NOMO-1 treated with DMSO at 0.1 percent for 48 hours (cell line): Measurements from ENCODE around the gene DISC1.

ENCODE experiments used
- DNase-seq: peaks from one replicate; lab custom pipeline; 2025; ENCODE audit not compliant: unreplicated experiment; lab: John Stamatoyannopoulos, UW

DISC1 gene

DNA sequence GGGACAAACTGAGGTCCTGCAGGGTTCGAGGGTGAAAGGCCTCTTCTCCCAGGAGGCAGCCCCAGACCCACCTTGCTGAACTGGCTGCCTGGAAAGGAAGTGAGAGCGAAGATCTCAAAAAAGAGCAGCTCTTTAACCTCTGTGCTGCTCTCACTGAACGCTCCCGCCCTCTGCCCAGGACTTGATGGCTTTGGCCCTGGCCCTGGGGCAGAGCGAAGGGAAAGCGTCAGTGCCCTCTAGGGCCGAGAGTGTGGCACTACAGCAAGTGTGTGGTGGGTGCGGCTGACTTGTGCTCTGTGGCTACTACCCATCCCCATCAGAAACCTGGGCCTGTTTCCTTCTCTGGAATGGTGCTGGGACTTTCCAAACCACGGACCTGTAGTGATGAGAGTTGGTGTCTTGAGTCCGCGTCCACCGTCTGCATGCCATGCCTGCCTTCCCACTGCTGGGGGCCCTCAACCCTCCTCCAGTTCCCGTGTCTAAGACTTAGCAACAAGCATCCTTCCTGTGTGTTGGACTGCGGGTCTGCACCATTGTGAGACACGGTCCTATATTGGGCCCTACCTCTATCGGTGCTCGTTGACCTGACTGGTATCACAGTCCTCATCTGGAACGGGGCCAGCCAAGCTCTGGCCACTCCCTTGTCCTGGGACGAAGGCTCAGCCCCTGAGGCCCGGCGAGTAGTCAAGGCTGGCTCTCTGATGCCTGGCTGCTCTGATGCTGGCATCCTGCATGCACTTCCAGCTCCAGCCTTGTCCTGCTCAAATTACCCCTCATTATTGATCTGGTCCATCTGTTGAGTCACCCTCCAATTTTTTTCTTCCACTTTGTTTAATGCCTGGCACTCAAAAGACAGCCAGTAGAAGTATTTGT lies 180.3 kb downstream of the DISC1 start:
- peak; percentile 88 for DNase-seq

DNA sequence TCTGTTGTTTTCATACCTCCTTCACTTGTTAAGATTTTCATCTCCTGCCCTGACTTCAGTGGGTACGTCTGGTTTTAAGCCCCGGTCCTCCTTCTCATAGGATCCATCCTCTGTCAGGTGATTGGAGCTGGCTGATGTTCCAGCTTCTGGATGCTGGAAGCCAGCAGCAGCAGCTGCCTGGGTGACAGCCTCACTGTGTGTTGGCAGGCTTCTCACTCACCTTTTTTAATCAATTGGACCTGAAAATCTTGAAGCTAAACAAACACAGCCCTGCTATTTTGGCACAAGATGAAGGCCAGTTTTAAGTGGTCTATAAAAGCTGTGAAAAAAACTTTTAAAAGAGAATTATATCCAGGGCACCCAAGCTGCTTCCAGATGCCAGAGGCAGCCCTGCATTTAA lies 181.0 kb downstream of the DISC1 start:
- no peak for DNase-seq

DNA sequence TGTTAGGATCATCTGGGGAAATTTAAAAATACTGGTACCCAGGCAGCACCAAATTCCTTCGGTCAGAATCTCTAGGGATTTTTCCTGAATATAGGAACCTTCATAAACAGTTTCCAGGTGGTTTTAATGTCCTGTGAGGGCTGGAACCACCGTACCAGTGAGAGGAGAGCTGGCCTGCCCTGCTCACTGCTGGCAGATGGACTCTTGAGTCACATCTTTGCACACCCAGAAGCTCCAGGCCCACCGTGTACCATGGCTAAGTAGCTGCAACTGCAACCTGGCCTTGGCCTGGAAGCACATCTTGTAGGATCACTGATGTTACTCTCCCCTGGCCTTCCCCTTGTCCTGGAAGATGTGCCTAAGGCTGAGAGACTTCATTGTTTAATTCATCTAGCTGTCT lies 181.5 kb downstream of the DISC1 start:
- no peak for DNase-seq

DNA sequence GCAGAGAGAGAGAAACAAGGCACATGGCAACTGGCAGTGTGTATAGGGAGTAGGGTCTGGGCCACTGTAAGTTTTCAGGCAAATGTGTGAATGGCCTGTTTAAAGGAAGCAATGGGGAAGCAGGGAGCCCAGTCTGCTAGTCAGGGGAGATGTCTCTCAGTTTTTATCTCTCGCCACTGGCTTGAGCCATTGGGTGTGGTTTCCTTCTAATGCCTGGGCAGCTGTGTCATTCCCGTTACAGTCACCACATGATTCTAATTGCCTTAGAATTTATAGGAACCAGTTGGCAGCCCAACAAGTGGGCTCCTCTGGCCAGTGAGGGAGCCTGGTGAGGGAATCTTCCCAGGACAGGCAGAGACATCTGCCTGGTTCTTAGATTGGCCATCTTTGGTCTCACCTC lies 182.4 kb downstream of the DISC1 start:
- peak; percentile 11 for DNase-seq

DNA sequence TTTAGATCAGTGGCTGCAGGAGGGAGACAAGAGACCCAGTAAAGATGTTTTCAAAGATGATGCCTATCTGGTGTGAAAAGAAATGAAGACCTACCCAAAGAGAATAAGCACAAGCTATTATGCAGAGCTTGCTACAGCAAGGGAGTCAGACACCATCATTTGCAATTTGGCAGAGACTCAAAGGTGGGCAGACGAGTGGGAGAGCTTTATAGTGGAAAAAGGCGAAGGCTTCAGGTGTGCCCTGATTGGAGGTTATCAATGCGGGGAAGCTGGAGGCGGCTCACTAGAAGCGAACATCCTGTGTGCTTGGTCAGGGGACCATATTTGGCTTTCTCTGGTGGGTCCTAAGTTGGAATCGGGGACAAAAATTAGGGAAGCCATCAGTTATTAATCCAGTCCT lies 183.8 kb downstream of the DISC1 start:
- no peak for DNase-seq

DNA sequence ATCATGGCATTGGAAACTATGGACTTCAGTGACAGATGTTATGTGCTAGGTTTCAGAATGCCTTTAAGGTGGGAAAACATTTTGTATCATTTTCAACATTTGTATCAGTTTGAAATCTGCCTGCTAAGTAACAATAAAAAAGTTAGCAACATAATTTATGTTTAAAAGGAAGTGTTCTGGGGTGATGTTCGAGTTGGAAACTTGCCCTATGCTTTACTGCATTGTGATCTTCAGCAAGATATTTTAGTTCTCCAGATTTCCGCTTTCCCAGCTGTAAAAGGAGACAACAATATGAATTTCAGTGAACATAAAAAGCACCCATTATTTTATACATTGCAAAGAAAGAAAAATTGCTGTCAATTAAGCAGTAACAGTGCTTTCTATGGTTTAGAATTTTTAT lies 187.4 kb downstream of the DISC1 start:
- DNase-seq, result no peak

GRCh38 chr1:231814521-231814920 lies 187.9 kb downstream of the DISC1 start:
- no peak for DNase-seq

DNA sequence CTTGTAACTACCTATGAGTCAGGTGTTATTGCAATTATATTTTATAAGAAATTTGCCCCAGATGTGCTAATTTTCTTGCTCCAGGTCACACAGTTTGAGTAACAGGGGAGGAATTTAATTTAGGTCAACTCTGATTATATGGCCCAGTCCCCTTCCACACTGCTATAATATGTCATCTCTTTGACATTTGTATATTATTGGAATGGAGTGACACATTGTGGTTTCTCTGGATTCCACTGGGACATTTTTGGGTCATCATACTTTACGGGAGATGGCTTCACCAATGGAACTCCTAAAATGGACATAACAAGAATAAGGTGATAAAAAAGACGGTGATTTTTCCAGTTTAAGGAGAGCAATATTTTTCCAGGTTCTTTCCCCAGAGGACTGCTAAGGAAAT lies 191.2 kb downstream of the DISC1 start:
- no peak for DNase-seq

GRCh38 chr1:231818337-231818736 lies 191.7 kb downstream of the DISC1 start:
- no peak for DNase-seq

DNA sequence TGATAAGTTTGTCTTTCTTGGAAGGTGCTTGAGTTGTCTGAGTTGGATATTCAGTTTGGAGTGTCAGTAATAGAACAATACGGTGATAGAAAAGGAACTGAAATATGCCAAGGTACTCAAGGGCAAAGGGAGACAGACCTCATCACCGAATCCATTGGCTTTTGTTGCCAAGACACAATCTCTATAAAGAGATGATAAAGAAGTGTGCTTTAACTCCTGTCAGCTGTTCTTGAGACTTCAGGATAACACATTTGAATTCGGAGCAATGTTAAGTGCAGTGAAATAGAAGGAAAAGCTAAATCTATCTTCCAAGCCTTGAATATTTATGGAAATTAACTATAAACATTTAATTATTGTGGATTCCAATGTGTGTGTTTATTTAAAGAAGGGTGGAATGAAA lies 194.7 kb downstream of the DISC1 start:
- DNase-seq, result no peak

- no peak for DNase-seq
These were observed 195.5 kb downstream of the DISC1 start for GRCh38 chr1:231822041-231822440.

DNA sequence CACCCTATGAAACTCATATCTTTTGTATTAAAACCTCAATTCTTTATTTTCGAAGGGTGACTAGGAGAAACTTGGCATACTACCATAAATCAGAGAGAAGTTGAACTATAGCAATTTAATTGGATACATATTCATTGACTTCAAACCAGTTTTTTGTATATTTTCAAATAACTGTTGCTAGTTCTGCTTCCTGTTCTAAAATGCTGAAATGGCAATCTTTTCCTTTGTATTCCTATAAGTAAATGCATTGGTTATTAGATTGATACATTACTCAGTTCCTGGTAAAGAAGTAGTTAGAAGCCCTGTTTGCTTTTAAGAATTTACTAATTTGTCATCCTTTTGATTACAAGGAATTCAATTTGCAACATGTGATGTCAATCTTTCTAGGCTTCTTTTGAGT lies 200.0 kb downstream of the DISC1 start:
- no peak for DNase-seq

DNA sequence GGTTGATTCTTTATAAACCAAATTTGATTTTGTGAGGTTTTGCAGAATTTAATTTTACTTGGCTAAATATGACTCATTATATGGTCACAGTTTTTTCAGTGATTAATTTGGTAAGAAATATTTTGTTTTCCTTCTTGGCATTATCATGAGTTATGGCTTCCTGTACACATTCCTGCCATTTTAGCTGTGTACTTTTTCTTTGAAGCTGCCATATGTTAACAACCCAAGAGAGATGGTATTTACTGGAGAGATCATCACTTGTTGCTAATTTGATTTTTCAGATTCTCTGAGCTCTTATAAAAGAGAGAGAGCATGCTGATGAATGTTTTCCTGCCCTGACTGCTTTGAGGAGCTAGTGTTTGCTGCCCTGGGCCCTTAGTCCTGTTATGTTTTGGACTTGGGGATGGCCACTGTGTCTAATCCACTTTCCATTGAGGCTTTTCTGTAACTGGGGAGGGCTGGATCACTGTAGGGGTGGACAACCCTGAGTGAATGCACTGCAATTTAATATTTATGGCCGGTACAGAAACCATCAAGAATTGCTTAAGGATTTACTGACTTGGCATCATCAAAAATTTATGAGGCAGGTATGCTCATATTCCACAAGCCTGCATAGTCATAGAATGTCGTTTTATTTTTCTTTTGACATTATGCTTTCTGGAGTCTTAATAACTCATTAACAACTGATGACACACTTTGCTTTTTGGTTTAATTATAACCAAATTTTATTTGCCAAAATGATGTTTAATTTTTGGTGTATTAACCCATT lies 200.9 kb downstream of the DISC1 start:
- no peak for DNase-seq

GRCh38 chr1:231828182-231828920 lies 201.8 kb downstream of the DISC1 start:
- no peak for DNase-seq

- DNase-seq, result no peak
These were observed 202.7 kb downstream of the DISC1 start for GRCh38 chr1:231829332-231829731.

DNA sequence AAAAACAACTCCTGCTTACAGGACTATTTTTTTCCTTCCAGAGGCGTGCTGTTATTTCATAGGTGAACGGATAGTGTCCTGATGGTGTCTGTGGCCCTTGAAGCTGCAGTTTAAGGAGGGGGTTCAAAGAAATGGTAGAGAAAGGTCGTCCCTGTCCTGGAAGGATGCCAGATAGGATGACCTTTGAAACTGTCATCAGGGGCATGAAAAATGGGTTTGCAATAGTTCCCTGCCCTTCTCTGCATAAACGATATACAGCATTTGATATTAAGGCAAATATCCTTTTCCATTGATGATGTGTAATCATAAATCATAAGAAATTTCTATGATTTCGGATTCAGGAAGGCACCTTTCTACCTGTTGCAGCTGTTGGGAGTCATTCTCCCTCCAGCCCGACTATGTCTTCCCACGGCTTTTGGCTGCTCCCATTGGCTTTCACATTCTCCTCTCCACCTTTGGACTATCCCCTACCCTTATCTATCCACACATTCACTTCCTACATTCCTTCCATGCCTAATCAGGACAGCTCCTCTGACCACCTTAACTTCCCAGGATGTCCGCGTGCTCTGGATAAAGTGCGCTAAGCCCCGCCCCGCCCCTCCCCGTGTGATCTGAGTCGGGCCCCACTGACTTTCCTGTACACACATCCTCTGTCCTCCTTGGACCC lies 209.8 kb downstream of the DISC1 start:
- DNase-seq, result no peak

DNA sequence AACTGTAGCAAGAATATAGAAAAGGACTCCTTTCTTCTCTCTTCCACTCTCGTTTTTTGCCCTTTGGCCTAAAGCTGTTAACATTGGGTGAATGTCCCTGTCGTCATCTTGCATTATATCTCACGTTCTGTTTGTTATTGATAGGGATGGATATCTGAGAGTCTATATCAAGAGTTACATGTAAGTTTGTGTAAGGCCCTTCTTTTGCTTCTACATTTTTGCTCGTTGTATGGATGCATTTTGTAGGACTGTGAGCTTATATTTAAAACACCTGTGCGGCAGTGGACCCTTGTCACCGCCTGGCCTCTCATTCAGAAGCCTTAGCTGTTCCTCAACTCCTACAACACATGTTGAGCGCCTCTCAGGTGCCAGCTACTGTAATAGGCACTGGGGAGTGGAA lies 211.9 kb downstream of the DISC1 start:
- DNase-seq, result no peak

GRCh38 chr1:231839999-231840398 lies 213.4 kb downstream of the DISC1 start:
- DNase-seq, result no peak

DNA sequence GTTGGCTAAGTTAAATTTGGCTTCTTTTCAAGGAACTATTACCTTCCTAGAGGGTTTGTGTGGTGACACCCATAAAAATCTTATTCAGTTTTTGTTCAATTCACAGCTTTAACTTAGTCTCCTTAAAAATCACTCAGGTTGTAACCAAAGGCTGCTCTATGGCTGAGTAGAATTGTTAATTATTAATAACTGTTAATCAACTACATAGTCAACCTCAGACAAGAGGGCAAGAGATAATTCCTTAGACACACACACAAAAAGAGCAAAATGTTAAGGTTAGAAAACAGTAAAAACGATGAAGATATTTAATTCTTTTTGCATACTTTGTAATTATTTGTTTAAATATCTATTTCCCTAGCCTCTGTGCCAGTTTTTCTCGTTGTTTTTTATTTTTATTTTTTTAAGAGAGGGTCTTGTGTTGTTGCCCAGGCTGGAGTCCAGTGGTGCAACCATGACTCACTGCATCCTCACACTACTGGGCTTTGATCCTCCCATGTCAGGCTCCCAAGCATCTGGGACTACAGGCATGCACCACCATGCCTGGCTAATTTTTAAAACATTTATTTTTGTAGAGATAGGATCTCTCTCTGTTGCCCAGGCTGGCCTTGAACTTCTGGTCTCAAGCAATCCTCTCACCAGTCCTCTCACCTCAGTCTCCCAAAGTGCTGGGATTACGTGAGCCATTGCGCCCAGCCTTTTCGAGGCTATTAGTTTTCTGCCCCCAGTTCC lies 215.2 kb downstream of the DISC1 start:
- DNase-seq, result no peak

- no peak for DNase-seq
These were observed 215.9 kb downstream of the DISC1 start for GRCh38 chr1:231842441-231842840.
